Measurements from ENCODE around the gene ICAM2. TPM values are rescaled to one million over a fixed set of nuclear protein-coding genes. Genes with fewer than 3 reads are reported as not detected.

ICAM2 gene
- polyA plus RNA-seq, 1 of the 3 experiments (the other 2 are of a cell fraction), result 0.08 TPM

DNA sequence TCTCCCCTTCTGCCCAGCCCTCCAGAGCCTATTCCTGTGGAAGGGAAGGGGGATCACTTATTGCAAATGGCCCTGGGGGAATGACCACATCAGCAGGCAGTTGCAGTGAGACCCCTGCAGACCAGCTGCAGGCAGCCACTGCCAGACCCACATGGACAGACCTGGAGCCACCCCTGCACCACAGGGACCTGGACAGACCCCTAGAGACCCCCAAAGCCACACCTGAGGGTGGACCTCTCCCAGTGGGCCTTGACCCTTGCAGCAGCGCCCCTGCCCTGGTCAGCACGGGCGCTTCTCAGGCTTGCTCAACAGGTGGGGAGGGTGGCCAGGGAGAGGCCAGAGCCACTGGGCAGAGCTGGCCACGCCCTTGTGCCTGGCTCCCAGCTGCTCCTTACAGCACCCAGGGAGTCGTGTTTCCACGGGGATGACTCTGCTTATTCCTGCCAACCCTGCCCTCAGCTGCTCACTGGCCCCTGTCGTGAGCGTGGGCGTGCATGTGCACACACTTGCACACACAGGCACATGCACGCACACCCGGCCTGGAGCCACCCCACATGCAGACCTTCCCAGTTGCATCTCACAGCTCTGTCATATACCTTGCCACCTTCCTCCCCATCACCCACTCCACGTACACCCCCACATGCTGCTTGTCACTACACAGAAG is 46.4 kb downstream of the ICAM2 start:
- no peak for DNase-seq
- no peak overlapping the region for H3K9ac ChIP-seq
- no peaks in the 10 kb centered on the region for H3K9me2 ChIP-seq
- TF ChIP-seq RCOR1 (IDR thresholded peaks at IDR 0.05; ENCODE audit: low read length) (no peak), POLR2AphosphoS5 (IDR thresholded peaks at IDR 0.05; ENCODE audit: low read depth, low read length) (no peak), FOSL2 (IDR thresholded peaks at IDR 0.05; ENCODE audit: borderline replicate concordance, low read depth) (no peak), RFX5 (IDR thresholded peaks at IDR 0.05; ENCODE audit: low read length) (no peak), EP300 (IDR thresholded peaks at IDR 0.05; ENCODE audit: borderline replicate concordance in 1 of 2, low read depth in 1 of 2, low read length in 1 of 2) (no peak), FOXM1 (IDR thresholded peaks at IDR 0.05; ENCODE audit: low read depth) (no peak)
- no peaks in the 10 kb centered on the region for H3K9me3 ChIP-seq
- ChIA-PET CTCF (interaction anchor here (1.2 to 3.2 kb wide), 9 partner anchors 10 to 108 kb away, joined by 3 to 18 read pairs (median 5); partner anchors contain the start of genes CSHL1 and GH1), POLR2A (no interaction called here)
- H2AFZ ChIP-seq (ENCODE audit: low read depth), result no peak overlapping the region
- H3K79me2 ChIP-seq (ENCODE audit: insufficient read depth), result no peaks in the 10 kb centered on the region
- peak overlapping the region in 1 of 2 experiments; percentile 16; a peak in 1 of 4 replicates for H3K27ac ChIP-seq (ENCODE audit: low read depth in 2 of 2, low read length in 1 of 2)
- peak overlapping the region in 1 of 2 experiments; percentile 0; a peak in 1 of 4 replicates for H3K4me3 ChIP-seq (ENCODE audit: low read depth in 2 of 2, low read length in 1 of 2)
- H3K4me2 ChIP-seq, result peak overlapping the region; percentile 56
- no peaks in the 10 kb centered on the region for H3F3A ChIP-seq (replicated peaks; ENCODE audit: insufficient read depth)
- H3K27me3 ChIP-seq (ENCODE audit: insufficient read depth), result no peaks in the 10 kb centered on the region
- peaks cover 7 to 12% of the 10 kb centered on the region in 2 experiments; a peak in 3 of 4 replicates for H3K4me1 ChIP-seq (ENCODE audit: control insufficient read depth in 1 of 2, insufficient read depth in 2 of 2, low read depth in 1 of 2, low read length in 1 of 2)
- WGBS (ENCODE audit: low lambda C conversion rate), result 57% methylated on average over 12 of the region's 12 CpGs
- H3K36me3 ChIP-seq (replicated peaks in 1 of 2; ENCODE audit: control insufficient read depth in 1 of 2, insufficient read depth in 2 of 2, low read length in 1 of 2), result no peaks in the 10 kb centered on the region
- H4K20me1 ChIP-seq (ENCODE audit: insufficient read depth), result no peaks in the 10 kb centered on the region

DNA sequence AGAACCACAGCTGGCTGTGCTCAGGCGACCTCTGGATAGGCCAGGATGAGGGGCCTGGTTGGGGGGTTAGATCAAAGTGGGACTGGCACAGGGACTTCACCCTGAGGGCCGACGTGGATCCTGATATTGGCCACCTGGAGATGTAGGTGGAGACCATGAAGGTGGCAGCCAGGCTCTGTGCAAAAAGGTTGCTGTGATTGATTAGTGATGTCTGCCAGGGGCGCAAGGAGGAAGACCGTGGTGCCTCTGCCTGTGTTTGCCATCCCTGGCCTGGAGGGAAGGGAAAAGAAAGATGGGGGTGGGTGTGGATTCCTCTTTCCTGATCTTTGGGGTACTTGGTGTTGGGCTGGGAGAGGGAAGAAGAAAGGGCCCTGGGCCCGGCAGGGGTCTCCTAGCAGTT is 47.2 kb downstream of the ICAM2 start:
- H3K9me2 ChIP-seq, result no peaks in the 10 kb centered on the region
- no peaks in the 10 kb centered on the region for H3K27me3 ChIP-seq (ENCODE audit: insufficient read depth)
- POLR2A ChIA-PET, result no interaction called here
- no peak for TF ChIP-seq YY1 (IDR thresholded peaks at IDR 0.05; ENCODE audit: low read depth)
- TF ChIP-seq SIN3A (IDR thresholded peaks at IDR 0.05; ENCODE audit: borderline replicate concordance, low read depth, low read length), result no peak
- no peak for TF ChIP-seq JUND (IDR thresholded peaks at IDR 0.05)
- no peak for TF ChIP-seq GABPA (IDR thresholded peaks at IDR 0.05; ENCODE audit: low read depth)
- TF ChIP-seq, protein P1, sequence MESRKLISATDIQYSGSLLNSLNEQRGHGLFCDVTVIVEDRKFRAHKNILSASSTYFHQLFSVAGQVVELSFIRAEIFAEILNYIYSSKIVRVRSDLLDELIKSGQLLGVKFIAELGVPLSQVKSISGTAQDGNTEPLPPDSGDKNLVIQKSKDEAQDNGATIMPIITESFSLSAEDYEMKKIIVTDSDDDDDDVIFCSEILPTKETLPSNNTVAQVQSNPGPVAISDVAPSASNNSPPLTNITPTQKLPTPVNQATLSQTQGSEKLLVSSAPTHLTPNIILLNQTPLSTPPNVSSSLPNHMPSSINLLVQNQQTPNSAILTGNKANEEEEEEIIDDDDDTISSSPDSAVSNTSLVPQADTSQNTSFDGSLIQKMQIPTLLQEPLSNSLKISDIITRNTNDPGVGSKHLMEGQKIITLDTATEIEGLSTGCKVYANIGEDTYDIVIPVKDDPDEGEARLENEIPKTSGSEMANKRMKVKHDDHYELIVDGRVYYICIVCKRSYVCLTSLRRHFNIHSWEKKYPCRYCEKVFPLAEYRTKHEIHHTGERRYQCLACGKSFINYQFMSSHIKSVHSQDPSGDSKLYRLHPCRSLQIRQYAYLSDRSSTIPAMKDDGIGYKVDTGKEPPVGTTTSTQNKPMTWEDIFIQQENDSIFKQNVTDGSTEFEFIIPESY (IDR thresholded peaks at IDR 0.05; ENCODE audit: borderline replicate concordance, low read depth), result no peak
- no peak for TF ChIP-seq GATA2 (CRISPR knock-in tag; IDR thresholded peaks at IDR 0.05)
- no peak for TF ChIP-seq RAD21 (IDR thresholded peaks at IDR 0.05; ENCODE audit: low read length)
- TF ChIP-seq, protein P2, sequence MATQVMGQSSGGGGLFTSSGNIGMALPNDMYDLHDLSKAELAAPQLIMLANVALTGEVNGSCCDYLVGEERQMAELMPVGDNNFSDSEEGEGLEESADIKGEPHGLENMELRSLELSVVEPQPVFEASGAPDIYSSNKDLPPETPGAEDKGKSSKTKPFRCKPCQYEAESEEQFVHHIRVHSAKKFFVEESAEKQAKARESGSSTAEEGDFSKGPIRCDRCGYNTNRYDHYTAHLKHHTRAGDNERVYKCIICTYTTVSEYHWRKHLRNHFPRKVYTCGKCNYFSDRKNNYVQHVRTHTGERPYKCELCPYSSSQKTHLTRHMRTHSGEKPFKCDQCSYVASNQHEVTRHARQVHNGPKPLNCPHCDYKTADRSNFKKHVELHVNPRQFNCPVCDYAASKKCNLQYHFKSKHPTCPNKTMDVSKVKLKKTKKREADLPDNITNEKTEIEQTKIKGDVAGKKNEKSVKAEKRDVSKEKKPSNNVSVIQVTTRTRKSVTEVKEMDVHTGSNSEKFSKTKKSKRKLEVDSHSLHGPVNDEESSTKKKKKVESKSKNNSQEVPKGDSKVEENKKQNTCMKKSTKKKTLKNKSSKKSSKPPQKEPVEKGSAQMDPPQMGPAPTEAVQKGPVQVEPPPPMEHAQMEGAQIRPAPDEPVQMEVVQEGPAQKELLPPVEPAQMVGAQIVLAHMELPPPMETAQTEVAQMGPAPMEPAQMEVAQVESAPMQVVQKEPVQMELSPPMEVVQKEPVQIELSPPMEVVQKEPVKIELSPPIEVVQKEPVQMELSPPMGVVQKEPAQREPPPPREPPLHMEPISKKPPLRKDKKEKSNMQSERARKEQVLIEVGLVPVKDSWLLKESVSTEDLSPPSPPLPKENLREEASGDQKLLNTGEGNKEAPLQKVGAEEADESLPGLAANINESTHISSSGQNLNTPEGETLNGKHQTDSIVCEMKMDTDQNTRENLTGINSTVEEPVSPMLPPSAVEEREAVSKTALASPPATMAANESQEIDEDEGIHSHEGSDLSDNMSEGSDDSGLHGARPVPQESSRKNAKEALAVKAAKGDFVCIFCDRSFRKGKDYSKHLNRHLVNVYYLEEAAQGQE (IDR thresholded peaks at IDR 0.05; ENCODE audit: low read depth, low read length), result no peak
- H3K79me2 ChIP-seq (ENCODE audit: insufficient read depth), result no peaks in the 10 kb centered on the region
- no peak for DNase-seq
- no peaks in the 10 kb centered on the region for H3F3A ChIP-seq (replicated peaks; ENCODE audit: insufficient read depth)
- 92% methylated on average over 6 of the region's 6 CpGs for WGBS (ENCODE audit: low lambda C conversion rate)
- H3K4me1 ChIP-seq (ENCODE audit: control insufficient read depth in 1 of 2, insufficient read depth in 2 of 2, low read depth in 1 of 2, low read length in 1 of 2), result peaks cover 6 to 12% of the 10 kb centered on the region in 2 experiments; a peak in 3 of 4 replicates
- no peak overlapping the region for H3K4me2 ChIP-seq
- no peaks in the 10 kb centered on the region for H3K36me3 ChIP-seq (replicated peaks in 1 of 2; ENCODE audit: control insufficient read depth in 1 of 2, insufficient read depth in 2 of 2, low read length in 1 of 2)
- no peak overlapping the region for H2AFZ ChIP-seq (ENCODE audit: low read depth)
- H3K9me3 ChIP-seq, result no peaks in the 10 kb centered on the region
- H4K20me1 ChIP-seq (ENCODE audit: insufficient read depth), result no peaks in the 10 kb centered on the region
- CTCF ChIA-PET, result interaction anchor here (1.2 to 3.1 kb wide), 6 partner anchors 17 to 107 kb away, joined by 4 to 14 read pairs (median 6); partner anchors contain the start of gene GH1
- H3K27ac ChIP-seq (ENCODE audit: low read depth in 2 of 2, low read length in 1 of 2), result no peak overlapping the region
- no peak overlapping the region for H3K4me3 ChIP-seq (ENCODE audit: low read depth in 2 of 2, low read length in 1 of 2)
- no peak overlapping the region for H3K9ac ChIP-seq

All from SK-N-SH (cell line).